Measurements from ENCODE around the gene CLEC4M. TPM values are rescaled to one million over a fixed set of nuclear protein-coding genes. Genes with fewer than 3 reads are reported as not detected.

The CLEC4M gene
- polyA plus RNA-seq, 1 donor (not counting 4 experiments of a cell fraction or from before 2014, with no cell fraction given) = not detected

- H3K79me2 ChIP-seq (ENCODE audit: control insufficient read depth, insufficient read depth, low read length) = no peaks in the 10 kb centered on the region
- no peaks in the 10 kb centered on the region for H3K4me1 ChIP-seq (ENCODE audit: control insufficient read depth, extremely low read depth, insufficient read depth, low read length)
- H3K9me3 ChIP-seq (ENCODE audit: control insufficient read depth, low read depth, low read length) = no peaks in the 10 kb centered on the region
- no peak within 1 kb of the TSS for H3K4me2 ChIP-seq (ENCODE audit: control insufficient read depth, extremely low read depth, insufficient read depth, low read depth, low read length)
- no peak for DNase-seq (ENCODE audit: low read depth, low spot score)
- no peak within 1 kb of the TSS for H2AFZ ChIP-seq (ENCODE audit: control insufficient read depth, low read length)
- no peaks in the 10 kb centered on the region for H3K36me3 ChIP-seq (ENCODE audit: control insufficient read depth in 2 of 2, extremely low read depth in 1 of 2, insufficient read depth in 2 of 2, low read length in 2 of 2)
- H4K20me1 ChIP-seq (ENCODE audit: control insufficient read depth, extremely low read depth, insufficient read depth, low read length) = no peaks in the 10 kb centered on the region
- no peak for TF ChIP-seq EZH2 (IDR thresholded peaks at IDR 0.05; ENCODE audit: low read length)
- TF ChIP-seq, protein P1, sequence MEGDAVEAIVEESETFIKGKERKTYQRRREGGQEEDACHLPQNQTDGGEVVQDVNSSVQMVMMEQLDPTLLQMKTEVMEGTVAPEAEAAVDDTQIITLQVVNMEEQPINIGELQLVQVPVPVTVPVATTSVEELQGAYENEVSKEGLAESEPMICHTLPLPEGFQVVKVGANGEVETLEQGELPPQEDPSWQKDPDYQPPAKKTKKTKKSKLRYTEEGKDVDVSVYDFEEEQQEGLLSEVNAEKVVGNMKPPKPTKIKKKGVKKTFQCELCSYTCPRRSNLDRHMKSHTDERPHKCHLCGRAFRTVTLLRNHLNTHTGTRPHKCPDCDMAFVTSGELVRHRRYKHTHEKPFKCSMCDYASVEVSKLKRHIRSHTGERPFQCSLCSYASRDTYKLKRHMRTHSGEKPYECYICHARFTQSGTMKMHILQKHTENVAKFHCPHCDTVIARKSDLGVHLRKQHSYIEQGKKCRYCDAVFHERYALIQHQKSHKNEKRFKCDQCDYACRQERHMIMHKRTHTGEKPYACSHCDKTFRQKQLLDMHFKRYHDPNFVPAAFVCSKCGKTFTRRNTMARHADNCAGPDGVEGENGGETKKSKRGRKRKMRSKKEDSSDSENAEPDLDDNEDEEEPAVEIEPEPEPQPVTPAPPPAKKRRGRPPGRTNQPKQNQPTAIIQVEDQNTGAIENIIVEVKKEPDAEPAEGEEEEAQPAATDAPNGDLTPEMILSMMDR (optimal IDR thresholded peaks at IDR 0.05 in 1 of 3, IDR thresholded peaks at IDR 0.05 in 1 of 3, conservative IDR thresholded peaks at IDR 0.05 in 1 of 3; ENCODE audit: extremely low read depth in 1 of 3, insufficient read depth in 2 of 3, low read length in 3 of 3) = no peak
- peaks cover 47% of the 10 kb centered on the region for H3K27me3 ChIP-seq (ENCODE audit: control insufficient read depth, extremely low read depth, insufficient read depth, low read length)
- no peak within 1 kb of the TSS for H3K27ac ChIP-seq (ENCODE audit: control insufficient read depth, insufficient read depth, low read length)
- H3K9me1 ChIP-seq (ENCODE audit: control insufficient read depth, extremely low read depth, insufficient read depth, low read length) = no peaks in the 10 kb centered on the region
- no peak within 1 kb of the TSS for H3K9ac ChIP-seq (ENCODE audit: control insufficient read depth, extremely low read depth, insufficient read depth, low read length)
- FAIRE-seq = no peak
- dilution Hi-C loops (cut with MboI; ENCODE audit: extremely low pct_ligation_motif_present, low sequenced_read_pairs) = no loop called here
- no peak within 1 kb of the TSS for H3K4me3 ChIP-seq (ENCODE audit: control insufficient read depth in 2 of 3, extremely low read depth in 1 of 3, insufficient read depth in 2 of 3, low read depth in 1 of 3, low read length in 3 of 3)
Observed at GRCh38 chr19:7732045-7732444, 31.0 kb upstream of the CLEC4M start, which contains the start of gene CLEC4G. Gene CLEC4G, minus strand, starts transcription at chr19:7732110. Its CDS starts 8 bp downstream, at chr19:7732102.

GRCh38 chr19:7733376-7733775, 29.7 kb upstream of the CLEC4M start:
- no peak for FAIRE-seq
- no peak overlapping the region for H3K4me2 ChIP-seq (ENCODE audit: control insufficient read depth, extremely low read depth, insufficient read depth, low read depth, low read length)

More at GRCh38 chr19:7733376-7733775, 29.7 kb upstream of the CLEC4M start:
- Histone ChIP-seq H2AFZ (ENCODE audit: control insufficient read depth, low read length) (no peak overlapping the region), H3K4me3 (ENCODE audit: control insufficient read depth in 2 of 3, extremely low read depth in 1 of 3, insufficient read depth in 2 of 3, low read depth in 1 of 3, low read length in 3 of 3) (no peak overlapping the region), H3K36me3 (ENCODE audit: control insufficient read depth in 2 of 2, extremely low read depth in 1 of 2, insufficient read depth in 2 of 2, low read length in 2 of 2) (no peaks in the 10 kb centered on the region), H4K20me1 (ENCODE audit: control insufficient read depth, extremely low read depth, insufficient read depth, low read length) (no peaks in the 10 kb centered on the region), H3K9me3 (ENCODE audit: control insufficient read depth, low read depth, low read length) (no peaks in the 10 kb centered on the region), H3K27me3 (ENCODE audit: control insufficient read depth, extremely low read depth, insufficient read depth, low read length) (peaks cover 44% of the 10 kb centered on the region), H3K4me1 (ENCODE audit: control insufficient read depth, extremely low read depth, insufficient read depth, low read length) (no peaks in the 10 kb centered on the region), H3K27ac (ENCODE audit: control insufficient read depth, insufficient read depth, low read length) (no peak overlapping the region), H3K9me1 (ENCODE audit: control insufficient read depth, extremely low read depth, insufficient read depth, low read length) (no peaks in the 10 kb centered on the region), H3K79me2 (ENCODE audit: control insufficient read depth, insufficient read depth, low read length) (no peaks in the 10 kb centered on the region), H3K9ac (ENCODE audit: control insufficient read depth, extremely low read depth, insufficient read depth, low read length) (no peak overlapping the region)
- DNase-seq (ENCODE audit: low read depth, low spot score) = no peak
- TF ChIP-seq EZH2 (IDR thresholded peaks at IDR 0.05; ENCODE audit: low read length) = no peak
- TF ChIP-seq, protein P1 (optimal IDR thresholded peaks at IDR 0.05 in 1 of 3, IDR thresholded peaks at IDR 0.05 in 1 of 3, conservative IDR thresholded peaks at IDR 0.05 in 1 of 3; ENCODE audit: extremely low read depth in 1 of 3, insufficient read depth in 2 of 3, low read length in 3 of 3) = no peak
- dilution Hi-C loops (cut with MboI; ENCODE audit: extremely low pct_ligation_motif_present, low sequenced_read_pairs) = no loop called here
